Measurements from ENCODE around the gene TAAR5.

GRCh38 chr6:132569170-132569569 lies 20.4 kb downstream of the TAAR5 start:
- TF ChIP-seq EZH2 (IDR thresholded peaks at IDR 0.05; ENCODE audit: low read length, missing control alignments), result no peak
- TF ChIP-seq CTCF (conservative IDR thresholded peaks at IDR 0.05 in 1 of 2, IDR thresholded peaks at IDR 0.05 in 1 of 2; ENCODE audit: low read depth in 1 of 2, low read length in 2 of 2), result no peak
